ENCODE results near the gene MPC1L.

DNA sequence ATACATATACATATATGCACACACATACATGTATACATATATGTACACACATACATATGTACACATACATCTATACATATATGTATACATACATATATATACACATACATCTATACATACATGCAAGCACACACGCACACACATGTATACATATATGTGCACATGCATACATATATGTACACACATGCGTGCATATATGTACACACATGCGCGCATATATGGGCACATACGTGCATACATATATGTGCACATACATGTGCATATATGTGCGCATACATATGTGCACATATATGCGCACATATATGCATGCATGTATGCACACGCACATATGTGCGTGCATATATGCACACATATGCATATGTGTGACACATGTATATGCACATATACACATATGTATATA, 7.3 kb upstream of the MPC1L start:
- no peak for TF ChIP-seq TAF1 (conservative IDR thresholded peaks at IDR 0.05)
- TF ChIP-seq, protein P1, sequence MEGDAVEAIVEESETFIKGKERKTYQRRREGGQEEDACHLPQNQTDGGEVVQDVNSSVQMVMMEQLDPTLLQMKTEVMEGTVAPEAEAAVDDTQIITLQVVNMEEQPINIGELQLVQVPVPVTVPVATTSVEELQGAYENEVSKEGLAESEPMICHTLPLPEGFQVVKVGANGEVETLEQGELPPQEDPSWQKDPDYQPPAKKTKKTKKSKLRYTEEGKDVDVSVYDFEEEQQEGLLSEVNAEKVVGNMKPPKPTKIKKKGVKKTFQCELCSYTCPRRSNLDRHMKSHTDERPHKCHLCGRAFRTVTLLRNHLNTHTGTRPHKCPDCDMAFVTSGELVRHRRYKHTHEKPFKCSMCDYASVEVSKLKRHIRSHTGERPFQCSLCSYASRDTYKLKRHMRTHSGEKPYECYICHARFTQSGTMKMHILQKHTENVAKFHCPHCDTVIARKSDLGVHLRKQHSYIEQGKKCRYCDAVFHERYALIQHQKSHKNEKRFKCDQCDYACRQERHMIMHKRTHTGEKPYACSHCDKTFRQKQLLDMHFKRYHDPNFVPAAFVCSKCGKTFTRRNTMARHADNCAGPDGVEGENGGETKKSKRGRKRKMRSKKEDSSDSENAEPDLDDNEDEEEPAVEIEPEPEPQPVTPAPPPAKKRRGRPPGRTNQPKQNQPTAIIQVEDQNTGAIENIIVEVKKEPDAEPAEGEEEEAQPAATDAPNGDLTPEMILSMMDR (IDR thresholded peaks at IDR 0.05; ENCODE audit: low read depth, low read length, missing input control): no peak
- TF ChIP-seq, protein P2, sequence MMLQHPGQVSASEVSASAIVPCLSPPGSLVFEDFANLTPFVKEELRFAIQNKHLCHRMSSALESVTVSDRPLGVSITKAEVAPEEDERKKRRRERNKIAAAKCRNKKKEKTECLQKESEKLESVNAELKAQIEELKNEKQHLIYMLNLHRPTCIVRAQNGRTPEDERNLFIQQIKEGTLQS (IDR thresholded peaks at IDR 0.05): no peak
- TF ChIP-seq, protein P3, sequence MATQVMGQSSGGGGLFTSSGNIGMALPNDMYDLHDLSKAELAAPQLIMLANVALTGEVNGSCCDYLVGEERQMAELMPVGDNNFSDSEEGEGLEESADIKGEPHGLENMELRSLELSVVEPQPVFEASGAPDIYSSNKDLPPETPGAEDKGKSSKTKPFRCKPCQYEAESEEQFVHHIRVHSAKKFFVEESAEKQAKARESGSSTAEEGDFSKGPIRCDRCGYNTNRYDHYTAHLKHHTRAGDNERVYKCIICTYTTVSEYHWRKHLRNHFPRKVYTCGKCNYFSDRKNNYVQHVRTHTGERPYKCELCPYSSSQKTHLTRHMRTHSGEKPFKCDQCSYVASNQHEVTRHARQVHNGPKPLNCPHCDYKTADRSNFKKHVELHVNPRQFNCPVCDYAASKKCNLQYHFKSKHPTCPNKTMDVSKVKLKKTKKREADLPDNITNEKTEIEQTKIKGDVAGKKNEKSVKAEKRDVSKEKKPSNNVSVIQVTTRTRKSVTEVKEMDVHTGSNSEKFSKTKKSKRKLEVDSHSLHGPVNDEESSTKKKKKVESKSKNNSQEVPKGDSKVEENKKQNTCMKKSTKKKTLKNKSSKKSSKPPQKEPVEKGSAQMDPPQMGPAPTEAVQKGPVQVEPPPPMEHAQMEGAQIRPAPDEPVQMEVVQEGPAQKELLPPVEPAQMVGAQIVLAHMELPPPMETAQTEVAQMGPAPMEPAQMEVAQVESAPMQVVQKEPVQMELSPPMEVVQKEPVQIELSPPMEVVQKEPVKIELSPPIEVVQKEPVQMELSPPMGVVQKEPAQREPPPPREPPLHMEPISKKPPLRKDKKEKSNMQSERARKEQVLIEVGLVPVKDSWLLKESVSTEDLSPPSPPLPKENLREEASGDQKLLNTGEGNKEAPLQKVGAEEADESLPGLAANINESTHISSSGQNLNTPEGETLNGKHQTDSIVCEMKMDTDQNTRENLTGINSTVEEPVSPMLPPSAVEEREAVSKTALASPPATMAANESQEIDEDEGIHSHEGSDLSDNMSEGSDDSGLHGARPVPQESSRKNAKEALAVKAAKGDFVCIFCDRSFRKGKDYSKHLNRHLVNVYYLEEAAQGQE (IDR thresholded peaks at IDR 0.05): no peak
- TF ChIP-seq, protein P4, sequence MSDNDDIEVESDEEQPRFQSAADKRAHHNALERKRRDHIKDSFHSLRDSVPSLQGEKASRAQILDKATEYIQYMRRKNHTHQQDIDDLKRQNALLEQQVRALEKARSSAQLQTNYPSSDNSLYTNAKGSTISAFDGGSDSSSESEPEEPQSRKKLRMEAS (IDR thresholded peaks at IDR 0.05): no peak
- no peak for TF ChIP-seq JUND (IDR thresholded peaks at IDR 0.05)
- no peak for TF ChIP-seq SP1 (IDR thresholded peaks at IDR 0.05)
- TF ChIP-seq GABPA (IDR thresholded peaks at IDR 0.05 in 1 of 2, conservative IDR thresholded peaks at IDR 0.05 in 1 of 2): no peak
- no peak for TF ChIP-seq RAD21 (IDR thresholded peaks at IDR 0.05)
- no peak for TF ChIP-seq YY1 (IDR thresholded peaks at IDR 0.05)
